Smooth muscle cell (in vitro differentiated cells): ENCODE data around the gene RBM15B. TPM values are rescaled to one million over a fixed set of nuclear protein-coding genes. Genes with fewer than 3 reads are reported as not detected.

Experiments
- DNase-seq: peaks from one replicate; lab custom pipeline; 2025; ENCODE audit not compliant: unreplicated experiment; lab: John Stamatoyannopoulos, UW
- H2AFZ ChIP-seq: fragments of 200-600 bp; sonication (generic); 2 replicates; pipeline ENCODE4 v1.6.0; 2016; ENCODE audit warnings: antibody characterized with exemption, low read depth, mild to moderate bottlenecking
- H3F3A ChIP-seq: fragments of 200-600 bp; sonication (generic); 2 replicates; pipeline ENCODE4 v1.6.0; 2017; ENCODE audit warnings: antibody characterized with exemption, low read depth
- H3K27ac ChIP-seq: fragments of 200-600 bp; sonication (generic); 2 replicates; pipeline ENCODE4 v1.5.1; 2016; ENCODE audit warnings: low read depth, mild to moderate bottlenecking
- H3K27me3 ChIP-seq: fragments of 200-600 bp; sonication (generic); 2 replicates; pipeline ENCODE4 v1.6.1; 2016; ENCODE audit warnings: low read depth, mild to moderate bottlenecking
- H3K36me3 ChIP-seq: fragments of 200-600 bp; sonication (generic); 2 replicates; pipeline ENCODE4 v1.5.1; 2016; ENCODE audit warnings: low read depth
- H3K4me1 ChIP-seq: fragments of 200-600 bp; sonication (generic); 2 replicates; pipeline ENCODE4 v1.5.1; 2016; ENCODE audit warnings: low read depth
- H3K4me2 ChIP-seq: fragments of 200-600 bp; sonication (generic); 2 replicates; pipeline ENCODE4 v1.6.0; 2016; ENCODE audit warnings: mild to moderate bottlenecking
- H3K4me3 ChIP-seq: fragments of 200-600 bp; sonication (generic); 2 replicates; pipeline ENCODE4 v1.5.1; 2016; ENCODE audit warnings: mild to moderate bottlenecking
- H3K79me2 ChIP-seq: fragments of 200-600 bp; sonication (generic); 2 replicates; pipeline ENCODE4 v1.6.0; 2016; ENCODE audit warnings: low read depth, mild to moderate bottlenecking
- H3K9ac ChIP-seq: fragments of 200-600 bp; sonication (generic); 2 replicates; pipeline ENCODE4 v1.6.0; 2016; ENCODE audit warnings: low read depth
- H3K9me3 ChIP-seq: fragments of 200-600 bp; sonication (generic); replicated peaks from 2 replicates; pipeline ENCODE4 v1.5.1; 2016; ENCODE audit warnings: low read depth
- H4K20me1 ChIP-seq: fragments of 200-600 bp; sonication (generic); 2 replicates; pipeline ENCODE4 v1.6.0; 2016; ENCODE audit warnings: low read depth
- WGBS: methylation state at CpG from one replicate; pipeline ENCODE4 v1.1.7; 2016; ENCODE audit warnings: low lambda C conversion rate; 5-methylcytosine and 5-hydroxymethylcytosine counted together
- polyA plus RNA-seq: library from polyadenylated mRNA; unstranded; fragments of >200 nt; fragmentation: Nextera tagmentation; extraction: Ambion mirVana; gene quantifications from 2 replicates; pipeline ENCODE4 v1.2.1, GENCODE V29; 2016
- total RNA-seq: library from RNA; depleted of rRNA; stranded (reverse); fragments of >200 nt; gene quantifications from 2 replicates; pipeline ENCODE4 v1.2.3, GENCODE V29; 2014
- TF ChIP-seq, protein P1 (sequence below): fragments of 200-600 bp; sonication (generic); IDR thresholded peaks from 2 replicates; pipeline ENCODE4 v1.5.1; 2017; ENCODE audit warnings: borderline replicate concordance, mild to moderate bottlenecking, antibody characterized with exemption; ENCODE audit not compliant: insufficient read depth, poor library complexity, severe bottlenecking

Gene RBM15B
- total and polyA plus RNA-seq, 2 experiments from 2014 or later: 21.7 to 38.0 TPM

GRCh38 chr3:51408813-51409212 is 17.7 kb downstream of the RBM15B start:
- DNase-seq: no peak
- H4K20me1 ChIP-seq: no peaks in the 10 kb centered on the region
- no peaks in the 10 kb centered on the region for H3K79me2 ChIP-seq
- no peak overlapping the region for H2AFZ ChIP-seq
- H3K27ac ChIP-seq: no peak overlapping the region
- H3F3A ChIP-seq: no peaks in the 10 kb centered on the region
- H3K36me3 ChIP-seq: peaks cover 3% of the 10 kb centered on the region
- H3K27me3 ChIP-seq: no peaks in the 10 kb centered on the region
- H3K4me2 ChIP-seq: no peak overlapping the region
- no peak overlapping the region for H3K4me3 ChIP-seq
- H3K4me1 ChIP-seq: no peaks in the 10 kb centered on the region
- H3K9ac ChIP-seq: no peak overlapping the region
- TF ChIP-seq, protein P1, sequence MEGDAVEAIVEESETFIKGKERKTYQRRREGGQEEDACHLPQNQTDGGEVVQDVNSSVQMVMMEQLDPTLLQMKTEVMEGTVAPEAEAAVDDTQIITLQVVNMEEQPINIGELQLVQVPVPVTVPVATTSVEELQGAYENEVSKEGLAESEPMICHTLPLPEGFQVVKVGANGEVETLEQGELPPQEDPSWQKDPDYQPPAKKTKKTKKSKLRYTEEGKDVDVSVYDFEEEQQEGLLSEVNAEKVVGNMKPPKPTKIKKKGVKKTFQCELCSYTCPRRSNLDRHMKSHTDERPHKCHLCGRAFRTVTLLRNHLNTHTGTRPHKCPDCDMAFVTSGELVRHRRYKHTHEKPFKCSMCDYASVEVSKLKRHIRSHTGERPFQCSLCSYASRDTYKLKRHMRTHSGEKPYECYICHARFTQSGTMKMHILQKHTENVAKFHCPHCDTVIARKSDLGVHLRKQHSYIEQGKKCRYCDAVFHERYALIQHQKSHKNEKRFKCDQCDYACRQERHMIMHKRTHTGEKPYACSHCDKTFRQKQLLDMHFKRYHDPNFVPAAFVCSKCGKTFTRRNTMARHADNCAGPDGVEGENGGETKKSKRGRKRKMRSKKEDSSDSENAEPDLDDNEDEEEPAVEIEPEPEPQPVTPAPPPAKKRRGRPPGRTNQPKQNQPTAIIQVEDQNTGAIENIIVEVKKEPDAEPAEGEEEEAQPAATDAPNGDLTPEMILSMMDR: no peak
- 98% methylated on average over 2 of the region's 2 CpGs for WGBS
- no peaks in the 10 kb centered on the region for H3K9me3 ChIP-seq

- WGBS: 65% methylated on average over 3 of the region's 3 CpGs
- H3K9ac ChIP-seq: no peak overlapping the region
- H3K79me2 ChIP-seq: no peaks in the 10 kb centered on the region
- no peak overlapping the region for H3K4me3 ChIP-seq
- H4K20me1 ChIP-seq: no peaks in the 10 kb centered on the region
- no peak overlapping the region for H2AFZ ChIP-seq
- H3K27ac ChIP-seq: no peak overlapping the region
- H3F3A ChIP-seq: no peaks in the 10 kb centered on the region
- TF ChIP-seq, protein P1: no peak
- H3K4me1 ChIP-seq: no peaks in the 10 kb centered on the region
- no peaks in the 10 kb centered on the region for H3K27me3 ChIP-seq
- H3K4me2 ChIP-seq: no peak overlapping the region
- no peak for DNase-seq
- no peaks in the 10 kb centered on the region for H3K9me3 ChIP-seq
- H3K36me3 ChIP-seq: no peaks in the 10 kb centered on the region
Observed at GRCh38 chr3:51422211-51422610, 31.1 kb downstream of the RBM15B start.

- TF ChIP-seq, protein P1: no peak
- Histone ChIP-seq H2AFZ (no peak overlapping the region), H3K9ac (no peak overlapping the region)
Observed at GRCh38 chr3:51426921-51427320, 35.8 kb downstream of the RBM15B start.

GRCh38 chr3:51429138-51429537 is 38.1 kb downstream of the RBM15B start:
- no peaks in the 10 kb centered on the region for H3K4me1 ChIP-seq
- H3K4me2 ChIP-seq: no peak overlapping the region
- H2AFZ ChIP-seq: no peak overlapping the region
- H3K36me3 ChIP-seq: no peaks in the 10 kb centered on the region
- TF ChIP-seq, protein P1: no peak
- no peak for DNase-seq
- no peak overlapping the region for H3K4me3 ChIP-seq
- 97% methylated on average over 3 of the region's 3 CpGs for WGBS
- peaks cover 2% of the 10 kb centered on the region for H4K20me1 ChIP-seq
- no peak overlapping the region for H3K9ac ChIP-seq
- no peaks in the 10 kb centered on the region for H3K9me3 ChIP-seq
- no peaks in the 10 kb centered on the region for H3K27me3 ChIP-seq
- no peaks in the 10 kb centered on the region for H3F3A ChIP-seq
- no peaks in the 10 kb centered on the region for H3K79me2 ChIP-seq
- no peak overlapping the region for H3K27ac ChIP-seq

More at GRCh38 chr3:51426921-51427320, 35.8 kb downstream of the RBM15B start:
- no peaks in the 10 kb centered on the region for H3K9me3 ChIP-seq
- H3K4me2 ChIP-seq: no peak overlapping the region
- no peak for DNase-seq
- H3K27me3 ChIP-seq: no peaks in the 10 kb centered on the region
- no peaks in the 10 kb centered on the region for H3K36me3 ChIP-seq
- WGBS: 91% methylated on average over 4 of the region's 4 CpGs
- H3K4me1 ChIP-seq: no peaks in the 10 kb centered on the region
- no peak overlapping the region for H3K4me3 ChIP-seq
- no peaks in the 10 kb centered on the region for H3F3A ChIP-seq
- H3K79me2 ChIP-seq: no peaks in the 10 kb centered on the region
- H4K20me1 ChIP-seq: no peaks in the 10 kb centered on the region
- H3K27ac ChIP-seq: no peak overlapping the region
